ENCODE measurements around the gene RELT.

RELT gene

GRCh38 chr11:73353422-73353821, 22.8 kb upstream of the RELT start:
- Histone ChIP-seq H3K27ac (ENCODE audit: low read length) (no peak overlapping the region), H3K36me3 (replicated peaks; ENCODE audit: insufficient read depth, low read length) (no peaks in the 10 kb centered on the region), H3K4me1 (ENCODE audit: low read length) (peaks cover 3% of the 10 kb centered on the region; the same call in 1 of the 2 replicates), H3K27me3 (replicated peaks; ENCODE audit: insufficient read depth, low read length) (no peaks in the 10 kb centered on the region), H3K9me2 (replicated peaks; ENCODE audit: insufficient read depth, low read length) (no peaks in the 10 kb centered on the region), H2AFZ (ENCODE audit: low read length) (no peak overlapping the region), H3K4me2 (ENCODE audit: low read depth, low read length) (no peak overlapping the region), H3K4me3 (ENCODE audit: low read length) (no peak overlapping the region), H4K20me1 (ENCODE audit: insufficient read depth, low read length) (no peaks in the 10 kb centered on the region), H3F3A (ENCODE audit: insufficient read depth, low read length) (no peaks in the 10 kb centered on the region), H3K9me3 (replicated peaks; ENCODE audit: insufficient read depth, low read length) (no peaks in the 10 kb centered on the region), H3K9ac (ENCODE audit: low read length) (no peak overlapping the region), H3K79me2 (ENCODE audit: low read length) (no peaks in the 10 kb centered on the region)
- TF ChIP-seq EZH2 (optimal IDR thresholded peaks at IDR 0.05; ENCODE audit: low read depth, low read length): no peak
- TF ChIP-seq CTCF (IDR thresholded peaks at IDR 0.05; ENCODE audit: low read length): no peak
- TF ChIP-seq EZH2phosphoT487 (IDR thresholded peaks at IDR 0.05; ENCODE audit: low read length): no peak
- no peak for DNase-seq

GRCh38 chr11:73355109-73355508, 21.1 kb upstream of the RELT start:
- no peak overlapping the region for H3K4me2 ChIP-seq (ENCODE audit: low read depth, low read length)
- H2AFZ ChIP-seq (ENCODE audit: low read length): no peak overlapping the region
- no peak overlapping the region for H3K4me3 ChIP-seq (ENCODE audit: low read length)
- peaks cover 16% of the 10 kb centered on the region for H3K4me1 ChIP-seq (ENCODE audit: low read length)
- H3K9ac ChIP-seq (ENCODE audit: low read length): no peak overlapping the region
- H3K36me3 ChIP-seq (replicated peaks; ENCODE audit: insufficient read depth, low read length): no peaks in the 10 kb centered on the region
- H3K79me2 ChIP-seq (ENCODE audit: low read length): no peaks in the 10 kb centered on the region
- H3K9me2 ChIP-seq (replicated peaks; ENCODE audit: insufficient read depth, low read length): no peaks in the 10 kb centered on the region
- no peaks in the 10 kb centered on the region for H4K20me1 ChIP-seq (ENCODE audit: insufficient read depth, low read length)
- DNase-seq: no peak
- no peaks in the 10 kb centered on the region for H3F3A ChIP-seq (ENCODE audit: insufficient read depth, low read length)
- no peaks in the 10 kb centered on the region for H3K27me3 ChIP-seq (replicated peaks; ENCODE audit: insufficient read depth, low read length)
- no peak for TF ChIP-seq CTCF (IDR thresholded peaks at IDR 0.05; ENCODE audit: low read length)
- no peak for TF ChIP-seq EZH2 (optimal IDR thresholded peaks at IDR 0.05; ENCODE audit: low read depth, low read length)
- no peak for TF ChIP-seq EZH2phosphoT487 (IDR thresholded peaks at IDR 0.05; ENCODE audit: low read length)
- H3K9me3 ChIP-seq (replicated peaks; ENCODE audit: insufficient read depth, low read length): no peaks in the 10 kb centered on the region
- no peak overlapping the region for H3K27ac ChIP-seq (ENCODE audit: low read length)

- Histone ChIP-seq H4K20me1 (ENCODE audit: insufficient read depth, low read length) (no peaks in the 10 kb centered on the region), H2AFZ (ENCODE audit: low read length) (no peak overlapping the region), H3K36me3 (replicated peaks; ENCODE audit: insufficient read depth, low read length) (no peaks in the 10 kb centered on the region), H3K9ac (ENCODE audit: low read length) (no peak overlapping the region), H3F3A (ENCODE audit: insufficient read depth, low read length) (no peaks in the 10 kb centered on the region), H3K79me2 (ENCODE audit: low read length) (no peaks in the 10 kb centered on the region), H3K4me1 (ENCODE audit: low read length) (peaks cover 16% of the 10 kb centered on the region), H3K4me2 (ENCODE audit: low read depth, low read length) (no peak overlapping the region), H3K27me3 (replicated peaks; ENCODE audit: insufficient read depth, low read length) (no peaks in the 10 kb centered on the region), H3K4me3 (ENCODE audit: low read length) (no peak overlapping the region), H3K27ac (ENCODE audit: low read length) (no peak overlapping the region), H3K9me2 (replicated peaks; ENCODE audit: insufficient read depth, low read length) (no peaks in the 10 kb centered on the region), H3K9me3 (replicated peaks; ENCODE audit: insufficient read depth, low read length) (no peaks in the 10 kb centered on the region)
- no peak for DNase-seq
- no peak for TF ChIP-seq EZH2 (optimal IDR thresholded peaks at IDR 0.05; ENCODE audit: low read depth, low read length)
- no peak for TF ChIP-seq EZH2phosphoT487 (IDR thresholded peaks at IDR 0.05; ENCODE audit: low read length)
- no peak for TF ChIP-seq CTCF (IDR thresholded peaks at IDR 0.05; ENCODE audit: low read length)
Measured at GRCh38 chr11:73356979-73357860, 19.0 kb upstream of the RELT start.

Measured in MM.1S (cell line).